HG03575 (cell line): ENCODE measurements around the gene ZNF516.

Experiments used
- ATAC-seq: cut with Tn5 transposase; IDR thresholded peaks from one replicate; pipeline ENCODE4 v1.9.1; 2021; ENCODE audit not compliant: unreplicated experiment, insufficient number of reproducible peaks, low FRiP score; ENCODE audit errors: extremely low read depth

ZNF516 gene

GRCh38 chr18:76394780-76395476, 100.1 kb downstream of the ZNF516 start:
- no peak for ATAC-seq

GRCh38 chr18:76392349-76392748, 102.7 kb downstream of the ZNF516 start:
- no peak for ATAC-seq

GRCh38 chr18:76391746-76392145, 103.3 kb downstream of the ZNF516 start:
- no peak for ATAC-seq

- ATAC-seq, result no peak
Measured at GRCh38 chr18:76391038-76391437, 104.0 kb downstream of the ZNF516 start.

- no peak for ATAC-seq
Measured at GRCh38 chr18:76390452-76391035, 104.5 kb downstream of the ZNF516 start.

GRCh38 chr18:76389716-76390115, 105.3 kb downstream of the ZNF516 start:
- no peak for ATAC-seq

GRCh38 chr18:76388891-76389423, 106.1 kb downstream of the ZNF516 start:
- no peak for ATAC-seq

GRCh38 chr18:76388261-76388660, 106.8 kb downstream of the ZNF516 start:
- ATAC-seq, result no peak

- no peak for ATAC-seq
Measured at GRCh38 chr18:76387608-76388007, 107.4 kb downstream of the ZNF516 start.

- no peak for ATAC-seq
Measured at GRCh38 chr18:76386886-76387285, 108.2 kb downstream of the ZNF516 start.

- ATAC-seq, result no peak
Measured at GRCh38 chr18:76386071-76386470, 109.0 kb downstream of the ZNF516 start.

- ATAC-seq, result no peak
Measured at GRCh38 chr18:76385681-76385975, 109.4 kb downstream of the ZNF516 start.

GRCh38 chr18:76384861-76385680, 110.0 kb downstream of the ZNF516 start:
- ATAC-seq, result no peak

- no peak for ATAC-seq
Measured at GRCh38 chr18:76384114-76384790, 110.8 kb downstream of the ZNF516 start.

- ATAC-seq, result no peak
Measured at GRCh38 chr18:76383636-76384035, 111.4 kb downstream of the ZNF516 start.

- ATAC-seq, result no peak
Measured at GRCh38 chr18:76382275-76382674, 112.8 kb downstream of the ZNF516 start.

GRCh38 chr18:76380791-76381405, 114.1 kb downstream of the ZNF516 start:
- no peak for ATAC-seq

- ATAC-seq, result no peak
Measured at GRCh38 chr18:76380127-76380729, 114.8 kb downstream of the ZNF516 start.
